IPS-18a (cell line): ENCODE results near the gene LHX1.

Experiments
- H3K27ac ChIP-seq: one replicate; pipeline ENCODE4 v1.5.1; 2013; ENCODE audit warnings: low read length
- H3K27me3 ChIP-seq: one replicate; pipeline ENCODE4 v1.6.1; 2013; ENCODE audit warnings: mild to moderate bottlenecking, low read length; ENCODE audit not compliant: control insufficient read depth, insufficient read depth
- H3K36me3 ChIP-seq: one replicate; pipeline ENCODE4 v1.6.1; 2013; ENCODE audit warnings: low read depth, low read length; ENCODE audit not compliant: control insufficient read depth
- H3K4me1 ChIP-seq: one replicate; pipeline ENCODE4 v1.6.1; 2013; ENCODE audit warnings: low read depth, low read length; ENCODE audit not compliant: control insufficient read depth
- H3K4me3 ChIP-seq: one replicate; pipeline ENCODE4 v1.5.1; 2013; ENCODE audit warnings: low read length
- H3K9ac ChIP-seq: one replicate; pipeline ENCODE4 v1.6.1; 2013; ENCODE audit warnings: mild to moderate bottlenecking, low read length, moderate library complexity
- H3K9me3 ChIP-seq: one replicate; pipeline ENCODE4 v1.6.1; 2013; ENCODE audit warnings: low read depth, low read length; ENCODE audit not compliant: control insufficient read depth

LHX1 gene

GRCh38 chr17:36942019-36942599, 4.8 kb downstream of the LHX1 start:
- Histone ChIP-seq H3K4me3 (peak overlapping the region; percentile 34), H3K4me1 (peaks cover 29% of the 10 kb centered on the region), H3K36me3 (no peaks in the 10 kb centered on the region), H3K9ac (no peak overlapping the region), H3K27ac (no peak overlapping the region), H3K9me3 (no peaks in the 10 kb centered on the region), H3K27me3 (peaks cover 100% of the 10 kb centered on the region)

GRCh38 chr17:36942631-36943125, 5.4 kb downstream of the LHX1 start:
- Histone ChIP-seq H3K27me3 (peaks cover 100% of the 10 kb centered on the region), H3K4me3 (peak overlapping the region; percentile 34), H3K27ac (no peak overlapping the region), H3K9ac (no peak overlapping the region), H3K9me3 (no peaks in the 10 kb centered on the region), H3K4me1 (peaks cover 26% of the 10 kb centered on the region), H3K36me3 (no peaks in the 10 kb centered on the region)

GRCh38 chr17:36943250-36944191, 6.2 kb downstream of the LHX1 start:
- H3K27me3 ChIP-seq = peaks cover 100% of the 10 kb centered on the region
- no peak overlapping the region for H3K9ac ChIP-seq
- H3K36me3 ChIP-seq = no peaks in the 10 kb centered on the region
- no peaks in the 10 kb centered on the region for H3K9me3 ChIP-seq
- no peak overlapping the region for H3K27ac ChIP-seq
- no peak overlapping the region for H3K4me3 ChIP-seq
- peaks cover 23% of the 10 kb centered on the region for H3K4me1 ChIP-seq

- H3K27me3 ChIP-seq = peaks cover 94% of the 10 kb centered on the region
Observed at GRCh38 chr17:36944553-36944952, 7.3 kb downstream of the LHX1 start.

GRCh38 chr17:36945140-36945539, 7.9 kb downstream of the LHX1 start:
- no peaks in the 10 kb centered on the region for H3K9me3 ChIP-seq
- H3K9ac ChIP-seq = no peak overlapping the region
- no peaks in the 10 kb centered on the region for H3K36me3 ChIP-seq
- peaks cover 20% of the 10 kb centered on the region for H3K4me1 ChIP-seq
- no peak overlapping the region for H3K27ac ChIP-seq
- peaks cover 94% of the 10 kb centered on the region for H3K27me3 ChIP-seq
- H3K4me3 ChIP-seq = no peak overlapping the region

More at GRCh38 chr17:36944553-36944952, 7.3 kb downstream of the LHX1 start:
- H3K27ac ChIP-seq = no peak overlapping the region
- H3K36me3 ChIP-seq = no peaks in the 10 kb centered on the region
- H3K9me3 ChIP-seq = no peaks in the 10 kb centered on the region
- no peak overlapping the region for H3K9ac ChIP-seq
- no peak overlapping the region for H3K4me3 ChIP-seq
- peaks cover 19% of the 10 kb centered on the region for H3K4me1 ChIP-seq

- Histone ChIP-seq H3K9ac (no peak overlapping the region), H3K27me3 (peaks cover 86% of the 10 kb centered on the region), H3K36me3 (peaks cover 3% of the 10 kb centered on the region), H3K4me1 (peaks cover 16% of the 10 kb centered on the region), H3K27ac (no peak overlapping the region), H3K9me3 (no peaks in the 10 kb centered on the region), H3K4me3 (peak overlapping the region; percentile 19)
Observed at GRCh38 chr17:36945959-36946725, 8.9 kb downstream of the LHX1 start.

- no peak overlapping the region for H3K9ac ChIP-seq
- H3K27me3 ChIP-seq = peaks cover 80% of the 10 kb centered on the region
- H3K36me3 ChIP-seq = peaks cover 7% of the 10 kb centered on the region
- H3K4me1 ChIP-seq = peaks cover 16% of the 10 kb centered on the region
- no peak overlapping the region for H3K4me3 ChIP-seq
- H3K9me3 ChIP-seq = no peaks in the 10 kb centered on the region
- no peak overlapping the region for H3K27ac ChIP-seq
Observed at GRCh38 chr17:36946726-36947091, 9.4 kb downstream of the LHX1 start.

- peaks cover 17% of the 10 kb centered on the region for H3K36me3 ChIP-seq
- peak overlapping the region; percentile 81 for H3K4me3 ChIP-seq
- peaks cover 16% of the 10 kb centered on the region for H3K4me1 ChIP-seq
- no peak overlapping the region for H3K27ac ChIP-seq
- H3K9ac ChIP-seq = no peak overlapping the region
- peaks cover 66% of the 10 kb centered on the region for H3K27me3 ChIP-seq
- no peaks in the 10 kb centered on the region for H3K9me3 ChIP-seq
Observed at GRCh38 chr17:36947922-36948716, 10.8 kb downstream of the LHX1 start.

GRCh38 chr17:36948717-36949460, 11.6 kb downstream of the LHX1 start, which contains the start of gene AATF:
Gene AATF, plus strand, starts transcription at chr17:36948954. Its CDS starts 172 bp downstream, at chr17:36949126.
- Histone ChIP-seq H3K4me3 (peak within 1 kb of the TSS; percentile 81), H3K36me3 (peaks cover 24% of the 10 kb centered on the region), H3K9me3 (no peaks in the 10 kb centered on the region), H3K4me1 (peaks cover 16% of the 10 kb centered on the region), H3K27ac (no peak within 1 kb of the TSS), H3K27me3 (peaks cover 58% of the 10 kb centered on the region), H3K9ac (peak within 1 kb of the TSS; percentile 69)

- Histone ChIP-seq H3K9me3 (no peaks in the 10 kb centered on the region), H3K27ac (no peak overlapping the region), H3K4me1 (peaks cover 16% of the 10 kb centered on the region), H3K36me3 (peaks cover 30% of the 10 kb centered on the region), H3K9ac (peak overlapping the region; percentile 69), H3K4me3 (peak overlapping the region; percentile 81), H3K27me3 (peaks cover 52% of the 10 kb centered on the region)
Observed at GRCh38 chr17:36949461-36949927, 12.2 kb downstream of the LHX1 start.
